Omental fat pad (tissue), 4 donors: ENCODE data around the gene SGO1. TPM values are rescaled to one million over a fixed set of nuclear protein-coding genes. Genes with fewer than 3 reads are reported as not detected.

ENCODE experiments used
- ATAC-seq: fragments of 150-250 bp; one replicate; pipeline ENCODE4 v1.9.1; 2016; ENCODE audit warnings: mild to moderate bottlenecking, moderate library complexity; ENCODE audit not compliant: low FRiP score
- DNase-seq: peaks from one replicate; pipeline ENCODE4 v3.0.0-alpha.2; 2019; ENCODE audit warnings: low spot score
- CTCF ChIP-seq, 3 donors: fragments of 450-650 bp; IDR thresholded peaks; one replicate each; pipeline ENCODE4 v1.5.1; 2016 to 2017; ENCODE audit warnings: antibody characterized with exemption in 3 of 3, mild to moderate bottlenecking in 3 of 3, moderate library complexity in 2 of 3
- total RNA-seq, 4 donors: library from RNA; depleted of rRNA; stranded (reverse); fragments of >200 nt; gene quantifications; one replicate each; pipeline ENCODE4 v1.1.0, GENCODE V29; 2016

SGO1 gene
- total RNA-seq, 4 donors from 2014 or later, result 2.3 TPM; not detected in 3

- ATAC-seq, result no peak
- no peak for TF ChIP-seq CTCF (IDR thresholded peaks at IDR 0.05)
- no peak for DNase-seq
Observed at GRCh38 chr3:20154928-20155327, 31.1 kb downstream of the SGO1 start.

GRCh38 chr3:20154078-20154477 lies 31.9 kb downstream of the SGO1 start:
- TF ChIP-seq CTCF (IDR thresholded peaks at IDR 0.05), result no peak
- DNase-seq (no peak), ATAC-seq (no peak)

DNA sequence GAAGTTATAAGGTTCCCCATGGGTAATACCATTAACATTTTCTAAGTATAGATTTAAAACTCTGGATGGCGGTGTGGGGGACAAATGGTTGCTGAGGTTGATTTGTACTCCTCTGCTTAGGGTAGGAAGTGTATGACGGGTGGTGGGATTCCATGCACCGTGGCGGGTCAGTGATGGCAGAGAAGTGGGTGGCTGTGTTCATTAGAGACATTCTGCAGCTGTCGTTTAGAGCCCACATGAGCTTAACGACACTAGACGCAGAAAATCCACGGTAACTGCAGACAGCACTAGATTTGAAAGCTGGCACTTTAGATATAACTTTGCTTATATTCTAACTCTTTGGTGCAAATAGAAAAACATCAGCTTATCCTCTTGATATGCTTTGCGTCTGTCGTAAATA lies 37.5 kb downstream of the SGO1 start:
- no peak for DNase-seq

DNA sequence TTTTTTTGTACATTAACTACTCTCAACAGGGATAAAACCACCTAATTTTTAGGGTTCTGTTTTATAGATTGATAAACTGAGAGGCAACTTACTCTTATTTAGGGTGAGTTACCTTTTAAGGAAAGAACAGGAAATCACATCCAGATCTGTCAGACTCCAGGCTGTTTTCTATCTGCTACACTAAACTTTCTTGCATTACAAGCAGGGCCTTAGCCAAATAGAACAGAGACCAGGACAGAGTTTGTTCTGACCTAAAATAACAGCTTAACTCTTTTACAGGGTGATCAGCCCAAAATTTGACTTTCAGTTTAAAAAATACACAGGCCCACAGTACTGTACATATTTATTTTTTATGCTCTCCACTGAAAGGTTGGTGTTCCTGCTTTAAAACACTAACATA lies 38.6 kb downstream of the SGO1 start:
- TF ChIP-seq CTCF (IDR thresholded peaks at IDR 0.05), result no peak
- DNase-seq, result no peak
- ATAC-seq, result no peak

More for the DNA sequence above, 37.5 kb downstream of the SGO1 start:
- no peak for ATAC-seq
- TF ChIP-seq CTCF (IDR thresholded peaks at IDR 0.05), result no peak

DNA sequence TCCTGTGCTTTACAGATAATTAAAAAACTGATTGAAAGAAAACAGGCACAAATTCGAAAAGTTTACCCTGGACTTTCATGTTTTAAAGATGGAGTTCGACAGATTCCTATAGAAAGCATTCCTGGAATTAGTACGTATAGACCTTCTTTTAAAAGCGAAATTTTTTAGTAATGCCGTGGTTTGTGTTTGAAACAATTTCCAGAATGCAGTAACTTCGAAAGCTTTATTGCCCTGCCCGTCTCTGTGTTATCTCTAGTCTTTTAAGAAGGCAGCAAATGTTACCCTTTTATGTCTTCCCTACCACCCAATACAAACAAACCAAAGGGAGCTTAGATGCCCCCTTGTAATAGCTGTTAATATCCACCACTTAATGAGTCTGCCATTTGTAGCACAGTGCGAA lies 39.7 kb downstream of the SGO1 start:
- TF ChIP-seq CTCF (IDR thresholded peaks at IDR 0.05), result no peak
- no peak for ATAC-seq

GRCh38 chr3:20145874-20146273 lies 40.1 kb downstream of the SGO1 start:
- no peak for DNase-seq
- no peak for ATAC-seq

More for the DNA sequence above, 39.7 kb downstream of the SGO1 start:
- DNase-seq, result no peak

More at GRCh38 chr3:20145874-20146273, 40.1 kb downstream of the SGO1 start:
- TF ChIP-seq CTCF (IDR thresholded peaks at IDR 0.05), result no peak
